Bronchus fibroblast of lung (primary cell): ENCODE results near the gene TMEM229B. TPM values are rescaled to one million over a fixed set of nuclear protein-coding genes. Genes with fewer than 3 reads are reported as not detected.

Experiments used
- total RNA-seq: library from RNA; depleted of rRNA; stranded (reverse); fragments of >200 nt; gene quantifications from 2 replicates; pipeline ENCODE4 v1.2.3, GENCODE V29; 2015

TMEM229B gene
- total RNA-seq, result not detected in 2 replicates

DNA sequence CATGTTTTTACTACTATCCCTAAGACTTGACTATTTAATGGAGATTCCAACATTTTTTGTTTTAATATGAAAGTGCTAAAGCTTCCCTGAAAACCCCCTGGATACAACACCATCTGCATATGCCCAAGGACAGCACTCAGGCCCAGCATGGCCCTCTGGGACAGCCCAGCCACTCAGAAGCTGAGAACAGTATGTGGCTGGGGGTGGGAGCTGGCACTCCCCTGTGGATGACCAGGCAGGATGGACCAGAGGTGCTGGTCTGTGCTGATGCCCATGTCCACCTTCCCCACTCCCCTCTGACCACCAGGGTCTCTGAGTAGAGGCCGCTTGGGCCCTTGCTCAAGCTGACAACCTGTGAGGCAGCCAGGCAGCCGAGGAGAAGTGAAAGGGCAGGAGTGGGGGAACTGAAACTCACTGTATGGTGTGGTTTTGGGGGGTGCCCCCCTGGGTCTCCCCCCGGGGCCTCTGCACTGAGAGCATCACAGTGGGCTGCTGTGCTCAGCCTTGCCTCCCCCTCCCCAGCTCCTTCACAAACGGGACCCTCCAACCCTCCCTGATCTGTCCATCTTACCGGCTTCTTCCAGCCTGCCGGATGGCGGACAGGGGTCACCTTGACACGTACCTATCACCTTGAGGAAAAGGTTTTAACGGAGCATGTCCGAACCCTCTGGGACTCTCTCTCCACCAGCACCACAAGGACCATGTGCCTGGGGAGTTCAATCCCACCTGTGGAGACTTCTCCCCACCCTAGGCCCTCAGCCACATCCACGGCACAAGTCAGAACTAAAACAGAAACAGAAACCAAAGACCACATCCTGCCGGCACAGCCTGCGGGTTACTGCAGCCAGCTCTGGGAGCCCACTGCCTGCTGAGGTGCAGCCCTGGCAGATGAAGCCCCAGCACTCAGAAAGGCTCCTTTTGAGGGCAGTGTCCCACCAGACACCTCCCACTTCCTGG is at the start of gene TMEM229B:
TSS of gene TMEM229B (minus strand) at position 785 of the 957 bp plus-strand sequence. CDS start 14,798 bp downstream, outside the sequence.

GRCh38 chr14:67532998-67533753 is 44.7 kb upstream of the TMEM229B start, which contains the start of gene PLEKHH1:
TSS of gene PLEKHH1 (plus strand) at chr14:67533290. CDS start at chr14:67541868, 8,578 bp downstream.

Other genes starting within 250 kb of the TMEM229B start
- 9.5 and 16.0 TPM in 2 replicates for gene PALS1, start 247.3 kb downstream of the TMEM229B start, total RNA-seq
- gene ATP6V1D, start 128.9 kb downstream of the TMEM229B start, total RNA-seq, result 76.3 and 93.6 TPM in 2 replicates
- gene EIF2S1, start 128.4 kb downstream of the TMEM229B start, total RNA-seq, result 133 and 140 TPM in 2 replicates
- gene PLEK2, start 76.6 kb downstream of the TMEM229B start, total RNA-seq, result 4.3 and 5.4 TPM in 2 replicates
- 0.15 and 0.34 TPM in 2 replicates for gene PLEKHH1, start 44.6 kb upstream of the TMEM229B start, total RNA-seq
- 12.9 and 14.1 TPM in 2 replicates for gene PIGH, start 111.5 kb upstream of the TMEM229B start, total RNA-seq
- gene ARG2, start 131.2 kb upstream of the TMEM229B start, total RNA-seq, result 1.2 and 2.4 TPM in 2 replicates
- gene VTI1B, start 185.9 kb upstream of the TMEM229B start, total RNA-seq, result 33.7 and 35.5 TPM in 2 replicates
- 99.0 and 101 TPM in 2 replicates for gene RDH11, start 207.0 kb upstream of the TMEM229B start, total RNA-seq
- under 0.01 TPM in 1 of 2 replicates, not detected in the other for gene RDH12, start 213.2 kb upstream of the TMEM229B start, total RNA-seq